NCI-H748 treated with DMSO at 0.1 percent for 48 hours (cell line): ENCODE measurements around the gene HDX.
"Not testable (repeated sequence)": the region's sequence is repeated elsewhere in the genome, so short reads cannot be mapped to it uniquely, and the experiment has no call there.

ENCODE experiments used
- DNase-seq: peaks from one replicate; lab custom pipeline; 2025; lab: John Stamatoyannopoulos, UW

Gene HDX

DNA sequence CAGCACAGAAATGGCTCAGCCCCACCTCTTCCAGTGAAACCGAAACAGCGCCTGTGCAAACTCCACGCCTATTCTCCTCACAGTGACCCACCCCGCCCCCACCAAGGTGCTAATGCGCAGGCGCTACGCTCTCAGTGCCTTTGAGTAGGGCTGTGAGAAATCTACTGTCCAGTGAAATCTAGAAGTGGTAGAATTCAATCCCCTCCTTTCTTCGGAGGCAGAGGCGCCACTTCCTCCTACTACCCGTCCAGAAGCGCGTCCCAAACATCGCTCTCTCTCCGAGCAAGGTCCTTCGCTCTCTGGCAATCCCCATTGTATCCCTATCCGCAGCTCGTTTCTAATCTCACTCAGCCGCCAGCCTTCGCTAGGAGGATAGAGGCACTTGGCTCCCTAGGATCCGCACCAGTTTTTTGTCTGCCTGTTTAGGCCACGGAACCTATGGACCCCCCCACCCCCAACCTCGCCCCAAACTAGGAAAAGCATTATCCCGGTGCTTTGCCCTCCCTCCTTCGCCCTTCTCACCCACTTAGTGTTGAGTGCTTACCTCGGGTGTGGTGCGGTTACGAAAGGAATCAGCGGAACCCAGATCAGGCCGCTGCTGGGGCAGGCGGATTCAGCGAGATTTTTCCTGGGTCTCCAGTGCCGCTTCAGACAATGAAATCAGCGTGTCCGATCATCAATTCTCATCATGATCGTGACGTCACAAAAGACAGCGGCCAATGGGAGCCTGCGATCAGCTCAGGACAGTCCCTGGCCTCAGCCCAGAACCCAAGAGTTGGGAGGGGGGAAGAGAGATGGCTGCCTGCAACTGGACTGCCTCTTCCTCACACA, at the start of gene HDX:
Gene HDX, minus strand, starts transcription at position 656 of the 831 bp plus-strand sequence. CDS start 27,056 bp downstream, outside the sequence.
- DNase-seq = peak; percentile 70

GRCh38 chrX:84541315-84541714, 39.1 kb upstream of the HDX start:
- not testable (repeated sequence) for DNase-seq

DNA sequence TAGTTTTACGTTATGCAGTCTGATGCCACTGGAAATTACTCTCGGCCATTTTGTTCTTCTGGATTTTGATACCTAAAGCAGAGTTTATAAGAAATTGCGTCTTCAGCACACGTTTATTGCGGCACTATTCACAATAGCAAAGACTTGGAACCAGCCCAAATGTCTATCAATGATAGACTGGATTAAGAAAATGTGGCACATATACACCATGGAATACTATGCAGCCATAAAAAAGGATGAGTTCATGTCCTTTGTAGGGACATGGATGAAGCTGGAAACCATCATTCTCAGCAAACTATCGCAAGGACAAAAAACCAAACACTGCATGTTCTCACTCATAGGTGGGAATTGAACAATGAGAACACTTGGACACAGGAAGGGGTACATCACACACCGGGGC, 35.4 kb upstream of the HDX start:
- DNase-seq = not testable (repeated sequence)

DNA sequence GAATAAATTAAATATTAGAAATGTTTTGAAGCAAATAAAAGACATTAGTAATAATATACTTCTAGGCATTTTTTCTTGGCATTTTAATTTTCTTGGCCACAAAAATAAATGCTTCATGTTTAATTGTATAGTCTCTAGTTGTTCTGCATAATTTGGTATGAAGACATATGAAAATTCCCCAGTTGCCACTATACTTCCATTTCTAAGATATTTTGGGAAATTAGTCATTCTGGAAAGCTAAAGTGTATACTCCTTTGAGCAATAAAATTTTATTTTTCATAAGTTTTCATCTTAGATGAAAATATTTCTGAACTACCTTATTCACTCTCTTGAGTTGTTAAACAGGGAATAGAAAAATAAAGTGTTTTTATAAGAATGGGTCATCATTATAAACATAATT, 13.8 kb downstream of the HDX start:
- DNase-seq = no peak

- DNase-seq = no peak
Measured at GRCh38 chrX:84487365-84488353, 14.6 kb downstream of the HDX start.

GRCh38 chrX:84479086-84479485, 23.2 kb downstream of the HDX start:
- DNase-seq = no peak

DNA sequence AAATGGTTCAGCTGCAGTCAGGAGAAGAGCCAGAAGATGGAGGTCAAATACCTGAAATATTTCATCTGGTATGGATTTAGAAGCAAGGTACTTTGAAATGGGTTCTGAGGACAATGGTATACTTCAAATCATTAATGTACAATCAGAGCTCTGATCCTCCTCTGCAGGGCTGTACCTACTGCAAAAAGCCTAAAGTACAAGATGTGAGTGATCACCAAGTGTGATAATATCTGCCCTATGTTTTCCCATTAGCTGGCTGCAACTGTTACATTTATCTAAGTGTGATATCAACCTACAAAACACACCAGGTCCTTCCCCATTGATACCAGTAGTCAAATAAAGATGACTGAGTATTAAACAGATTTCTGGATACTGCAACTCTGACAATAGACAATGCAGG, 25.1 kb downstream of the HDX start:
- DNase-seq = no peak

GRCh38 chrX:84475596-84475995, 26.7 kb downstream of the HDX start:
- DNase-seq = no peak

DNA sequence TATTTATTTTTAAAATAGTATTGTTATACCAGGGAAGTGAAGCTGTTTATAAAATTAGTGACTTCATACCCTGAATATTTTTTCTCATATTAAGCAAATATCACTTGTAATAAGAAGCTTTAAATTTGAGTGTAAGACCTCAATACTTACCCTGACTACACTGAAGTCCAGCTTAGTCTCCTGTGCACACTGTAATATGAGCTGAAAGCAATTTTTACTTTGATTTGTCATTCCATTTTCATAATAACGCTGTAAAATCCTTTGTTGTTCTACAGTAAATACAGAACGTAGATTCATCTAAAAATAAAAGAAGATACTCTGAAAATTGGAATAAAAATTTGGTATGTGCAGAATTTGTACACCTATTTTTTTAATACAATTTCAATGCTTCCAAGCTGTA, 27.2 kb downstream of the HDX start:
- peak; percentile 37 for DNase-seq

- peak; percentile 73 for DNase-seq
Measured at GRCh38 chrX:84469226-84469625, 33.0 kb downstream of the HDX start.

GRCh38 chrX:84467898-84468297, 34.4 kb downstream of the HDX start:
- DNase-seq = no peak

DNA sequence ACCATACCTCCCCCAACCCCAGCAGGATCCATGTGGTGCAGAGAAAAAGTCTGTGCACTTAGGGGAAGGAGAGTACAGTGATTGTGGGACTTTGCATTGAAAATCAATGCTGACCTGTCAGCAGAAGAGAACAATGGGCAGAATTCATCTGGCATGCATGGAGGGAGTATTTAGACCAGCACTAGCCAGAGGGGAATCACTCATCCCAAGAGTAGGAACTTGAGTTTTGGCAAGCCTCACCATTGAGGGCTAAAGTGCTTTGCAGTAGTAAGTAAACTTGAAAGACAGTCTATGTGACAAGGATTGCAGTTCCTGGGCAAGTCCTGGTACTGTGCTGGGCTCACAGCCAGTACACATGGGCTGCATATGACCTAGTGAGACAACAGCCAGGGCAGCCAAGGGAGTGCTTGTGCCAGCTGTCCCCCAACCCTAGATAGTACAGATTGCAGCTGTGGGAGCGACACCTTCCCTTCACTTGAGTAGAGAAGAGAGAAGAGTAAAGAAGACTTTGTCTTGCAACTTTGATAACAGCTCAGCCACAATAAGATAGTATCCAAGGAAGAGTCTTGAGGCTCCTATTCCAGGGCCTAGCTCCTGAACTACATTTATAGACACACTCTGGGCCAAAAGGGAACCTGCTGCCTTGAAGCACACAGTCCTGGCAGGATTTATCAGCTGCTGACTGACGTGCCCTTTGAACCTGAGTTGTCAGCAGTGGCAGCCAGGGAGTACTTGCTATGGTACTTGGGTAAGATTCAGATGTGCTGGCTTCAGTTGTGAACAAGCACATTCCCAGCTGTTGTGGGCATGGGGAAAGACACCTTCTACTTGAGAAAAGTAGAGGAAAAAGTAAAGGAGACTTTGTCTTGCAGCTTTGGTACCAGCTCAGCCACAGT, 48.7 kb downstream of the HDX start:
- no peak for DNase-seq

- DNase-seq = no peak
Measured at GRCh38 chrX:84441143-84441542, 61.1 kb downstream of the HDX start.

DNA sequence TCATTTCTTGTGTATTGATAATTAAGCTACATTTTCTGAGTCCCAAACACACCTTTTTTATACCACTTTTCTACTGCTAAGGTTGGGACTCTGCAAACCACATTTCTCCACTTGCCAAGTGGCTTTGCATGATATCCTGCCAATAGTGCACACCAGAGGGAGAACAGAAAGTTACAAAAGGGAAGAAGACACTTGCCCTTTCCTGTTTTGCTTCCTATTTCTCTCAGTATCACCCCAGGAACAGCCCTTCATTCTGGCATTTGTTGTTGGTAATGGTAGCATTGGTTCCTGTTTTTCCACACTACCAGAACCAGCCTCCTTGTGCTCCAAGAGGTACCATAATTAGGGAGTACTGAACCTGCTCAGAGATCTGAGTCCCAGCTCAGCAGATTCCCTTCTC, 87.1 kb downstream of the HDX start:
- no peak for DNase-seq

DNA sequence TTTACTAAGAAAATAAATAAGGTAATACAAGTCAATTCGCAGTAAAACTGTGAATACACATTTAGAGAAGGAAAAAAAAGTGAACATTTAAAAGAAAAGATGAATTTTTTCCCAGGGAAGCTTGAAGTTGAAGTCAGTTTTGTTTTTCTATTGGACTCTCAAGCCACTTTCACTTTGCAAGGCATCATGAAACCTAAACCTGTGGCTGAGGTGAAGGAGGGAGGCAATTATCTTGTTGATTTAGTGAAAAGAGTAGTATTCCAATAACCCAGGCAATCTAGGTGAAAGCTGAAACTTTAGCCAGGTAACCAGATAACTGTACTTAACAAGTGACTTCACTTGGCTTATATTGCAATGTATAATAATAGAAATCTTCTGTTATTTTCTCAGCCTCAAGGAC, 138.6 kb downstream of the HDX start:
- DNase-seq = peak; percentile 20

DNA sequence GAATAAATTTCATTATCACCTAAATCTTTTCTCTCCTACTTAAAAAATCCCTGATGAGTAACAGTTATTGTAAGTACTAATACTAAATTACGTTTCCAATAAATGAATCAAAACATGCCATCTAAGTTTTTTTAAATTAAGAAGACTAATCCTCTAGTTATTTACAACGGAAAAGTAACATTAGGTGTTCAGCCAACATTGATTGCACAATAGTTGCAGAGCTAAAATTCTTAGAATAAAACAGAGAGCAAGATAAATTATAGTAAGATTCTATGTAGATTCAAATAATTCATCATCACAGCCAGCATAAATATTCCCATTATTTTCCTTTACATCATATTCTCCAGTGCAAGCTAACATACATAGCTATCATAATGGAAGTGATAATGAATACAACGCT, 139.2 kb downstream of the HDX start:
- no peak for DNase-seq

- no peak for DNase-seq
Measured at GRCh38 chrX:84362184-84362838, 139.9 kb downstream of the HDX start.

DNA sequence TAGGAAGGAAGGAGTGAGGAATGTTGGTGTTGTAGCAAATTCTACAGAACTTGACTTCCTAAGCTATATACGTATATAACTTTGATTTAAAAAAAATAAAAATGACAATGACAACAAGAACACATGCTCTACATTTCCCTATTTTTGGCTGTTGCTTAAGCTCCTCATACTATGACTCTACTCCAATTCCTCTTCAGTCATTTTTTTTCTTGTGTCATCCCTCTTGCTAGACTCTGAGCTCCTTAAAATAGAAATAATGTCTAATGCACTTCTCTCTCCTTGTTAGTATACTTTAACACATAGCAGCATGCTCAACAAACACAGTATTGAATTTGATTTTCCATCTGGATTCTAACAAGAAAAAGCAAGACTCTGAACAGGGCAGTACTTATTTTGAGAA, 144.0 kb downstream of the HDX start:
- no peak for DNase-seq

- no peak for DNase-seq
Measured at GRCh38 chrX:84357296-84357695, 145.0 kb downstream of the HDX start.

DNA sequence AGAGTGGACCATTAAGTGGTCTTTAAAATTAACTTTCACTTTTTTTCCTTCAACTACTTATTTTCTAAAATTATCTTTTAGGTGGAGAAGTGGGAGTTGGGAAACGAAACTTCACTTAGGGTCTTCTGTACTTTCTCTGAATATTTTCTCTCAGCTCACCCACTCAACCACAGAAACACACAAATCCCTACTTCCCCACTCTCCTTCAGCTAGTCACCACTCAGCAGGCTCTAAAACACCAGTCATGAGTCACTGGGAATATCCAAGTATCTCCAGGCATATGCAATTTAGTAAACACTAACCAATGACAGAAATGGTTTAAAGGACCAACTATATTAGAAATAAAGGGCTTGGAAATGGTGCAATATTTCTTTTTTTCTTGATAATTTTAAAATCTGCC, 161.3 kb downstream of the HDX start:
- no peak for DNase-seq
